Neutrophil (primary cell): ENCODE measurements around the gene BNC2.

ENCODE experiments used
- H3K27ac ChIP-seq: fragments of 200-600 bp; sonication (generic); 2 replicates; pipeline ENCODE4 v1.5.1; 2016; ENCODE audit warnings: mild to moderate bottlenecking, moderate library complexity
- H3K27me3 ChIP-seq: fragments of 200-600 bp; sonication (generic); 2 replicates; pipeline ENCODE4 v1.6.0; 2016; ENCODE audit warnings: mild to moderate bottlenecking
- H3K36me3 ChIP-seq: fragments of 200-600 bp; sonication (generic); 2 replicates; pipeline ENCODE4 v1.5.1; 2017
- H3K4me1 ChIP-seq, 2 experiments: fragments of 200-600 bp in 1 of 2; sonication (generic) in 1 of 2; 1 replicate in 1 of 2; 2 replicates in 1 of 2; pipeline versions ENCODE4 v1.5.1 to v1.6.1; 2013 to 2016; ENCODE audit warnings: low read depth in 1 of 2, low read length in 1 of 2, mild to moderate bottlenecking in 1 of 2, moderate library complexity in 1 of 2; ENCODE audit not compliant: control insufficient read depth in 1 of 2, insufficient read depth in 1 of 2
- H3K4me3 ChIP-seq, 2 experiments: fragments of 200-600 bp in 1 of 2; sonication (generic) in 1 of 2; 1 replicate in 1 of 2; 2 replicates in 1 of 2; pipeline ENCODE4 v1.5.1; 2013 to 2016; ENCODE audit warnings: low read depth in 1 of 2, low read length in 1 of 2, mild to moderate bottlenecking in 1 of 2, moderate library complexity in 1 of 2
- H3K9me3 ChIP-seq: fragments of 200-600 bp; sonication (generic); 2 replicates; pipeline ENCODE4 v1.5.1; 2016
- TF ChIP-seq, protein P1 (sequence below): fragments of 200-600 bp; sonication (generic); IDR thresholded peaks from 2 replicates; pipeline ENCODE4 v1.5.1; 2016; ENCODE audit warnings: antibody characterized with exemption

BNC2 gene

DNA sequence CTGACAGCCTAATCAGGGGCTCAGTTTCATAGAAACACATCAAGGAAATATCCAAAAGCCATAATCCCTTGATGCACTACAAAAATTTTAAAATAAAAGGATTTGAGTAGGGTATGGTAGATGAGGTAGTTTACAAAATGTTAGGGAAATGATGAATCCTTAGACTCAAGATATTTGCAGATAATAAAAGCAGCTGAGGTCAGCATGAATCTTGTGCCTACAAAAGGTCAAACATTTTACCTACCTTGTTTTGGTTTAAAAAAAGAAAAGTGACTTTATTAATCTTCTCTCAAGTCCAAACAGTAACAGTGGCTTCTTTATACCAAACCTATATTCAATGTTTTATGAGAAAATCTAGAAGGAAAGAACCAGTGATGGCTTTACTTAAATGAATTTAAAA, 135.5 kb downstream of the BNC2 start:
- Histone ChIP-seq H3K27ac (no peak overlapping the region), H3K4me3 (no peak overlapping the region), H3K27me3 (peaks cover 11% of the 10 kb centered on the region), H3K9me3 (no peaks in the 10 kb centered on the region), H3K36me3 (no peaks in the 10 kb centered on the region), H3K4me1 (no peaks in the 10 kb centered on the region)
- TF ChIP-seq, protein P1, sequence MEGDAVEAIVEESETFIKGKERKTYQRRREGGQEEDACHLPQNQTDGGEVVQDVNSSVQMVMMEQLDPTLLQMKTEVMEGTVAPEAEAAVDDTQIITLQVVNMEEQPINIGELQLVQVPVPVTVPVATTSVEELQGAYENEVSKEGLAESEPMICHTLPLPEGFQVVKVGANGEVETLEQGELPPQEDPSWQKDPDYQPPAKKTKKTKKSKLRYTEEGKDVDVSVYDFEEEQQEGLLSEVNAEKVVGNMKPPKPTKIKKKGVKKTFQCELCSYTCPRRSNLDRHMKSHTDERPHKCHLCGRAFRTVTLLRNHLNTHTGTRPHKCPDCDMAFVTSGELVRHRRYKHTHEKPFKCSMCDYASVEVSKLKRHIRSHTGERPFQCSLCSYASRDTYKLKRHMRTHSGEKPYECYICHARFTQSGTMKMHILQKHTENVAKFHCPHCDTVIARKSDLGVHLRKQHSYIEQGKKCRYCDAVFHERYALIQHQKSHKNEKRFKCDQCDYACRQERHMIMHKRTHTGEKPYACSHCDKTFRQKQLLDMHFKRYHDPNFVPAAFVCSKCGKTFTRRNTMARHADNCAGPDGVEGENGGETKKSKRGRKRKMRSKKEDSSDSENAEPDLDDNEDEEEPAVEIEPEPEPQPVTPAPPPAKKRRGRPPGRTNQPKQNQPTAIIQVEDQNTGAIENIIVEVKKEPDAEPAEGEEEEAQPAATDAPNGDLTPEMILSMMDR: no peak

DNA sequence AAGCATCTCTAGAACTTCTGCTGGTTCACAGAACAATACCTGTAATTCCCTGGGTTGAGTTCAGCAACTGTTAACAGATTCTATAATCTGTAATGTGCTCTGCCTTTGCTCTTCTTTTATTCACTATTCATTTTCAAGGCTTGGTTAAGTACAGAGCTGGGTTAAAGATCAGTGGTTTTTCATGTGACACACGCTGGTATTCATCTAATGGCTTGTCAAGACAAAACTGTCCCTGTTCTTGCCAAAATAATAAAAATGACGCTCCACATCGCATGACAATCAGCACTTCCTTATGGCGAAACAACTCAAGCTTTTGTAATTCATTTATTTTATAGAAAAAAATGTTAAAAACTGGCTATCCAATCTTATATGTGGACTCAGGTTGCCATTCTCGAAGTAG, 137.9 kb downstream of the BNC2 start:
- no peak overlapping the region for H3K4me3 ChIP-seq
- H3K27me3 ChIP-seq: peaks cover 35% of the 10 kb centered on the region
- TF ChIP-seq, protein P1: no peak
- H3K4me1 ChIP-seq: no peaks in the 10 kb centered on the region
- H3K27ac ChIP-seq: no peak overlapping the region
- H3K36me3 ChIP-seq: no peaks in the 10 kb centered on the region
- H3K9me3 ChIP-seq: no peaks in the 10 kb centered on the region

DNA sequence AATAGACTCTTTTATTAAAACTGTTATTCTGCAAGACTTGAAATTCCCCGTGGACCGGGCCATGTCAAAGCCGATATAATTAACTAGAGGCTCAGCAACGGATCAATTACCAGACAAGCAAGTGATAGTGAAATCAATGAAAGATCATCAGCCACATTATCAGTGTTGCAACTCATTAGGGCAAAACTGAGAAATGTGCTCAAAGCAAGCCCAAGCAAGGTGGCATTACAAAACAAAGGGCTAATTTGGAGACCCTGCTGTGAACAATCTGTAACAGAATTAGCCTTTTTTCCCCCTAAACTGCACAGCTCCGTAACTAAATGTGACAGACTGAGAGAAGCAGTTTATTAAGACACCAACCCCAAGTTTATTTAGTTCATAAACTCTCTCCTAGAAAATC, 140.3 kb downstream of the BNC2 start:
- H3K27me3 ChIP-seq: peaks cover 59% of the 10 kb centered on the region

DNA sequence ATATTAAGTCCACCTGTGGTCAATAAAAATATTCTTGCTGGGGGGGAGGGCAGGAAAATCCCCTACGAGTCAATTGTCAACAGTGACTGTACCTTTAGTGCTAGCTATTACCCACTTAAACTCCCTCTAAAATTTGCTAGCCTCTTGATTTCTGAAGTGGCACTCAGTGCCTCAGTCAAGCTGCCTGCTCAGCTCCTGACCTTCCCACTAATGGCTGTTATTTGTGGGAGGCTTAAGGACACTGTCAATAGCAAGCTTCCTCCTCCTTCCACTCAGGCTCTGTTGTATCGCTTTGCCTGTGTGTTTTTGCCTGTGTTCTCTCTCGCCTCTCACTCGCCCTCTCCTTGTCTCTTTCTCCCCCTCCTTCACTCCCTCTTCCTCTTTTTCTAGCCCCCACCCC, 140.8 kb downstream of the BNC2 start:
- no peak overlapping the region for H3K27ac ChIP-seq
- TF ChIP-seq, protein P1: no peak
- H3K4me1 ChIP-seq: peaks cover 0 to 7% of the 10 kb centered on the region in 2 experiments
- peaks cover 64% of the 10 kb centered on the region for H3K27me3 ChIP-seq
- H3K36me3 ChIP-seq: no peaks in the 10 kb centered on the region
- no peak overlapping the region for H3K4me3 ChIP-seq
- H3K9me3 ChIP-seq: no peaks in the 10 kb centered on the region

More for the DNA sequence above, 140.3 kb downstream of the BNC2 start:
- H3K36me3 ChIP-seq: no peaks in the 10 kb centered on the region
- H3K27ac ChIP-seq: no peak overlapping the region
- peaks cover 0 to 7% of the 10 kb centered on the region in 2 experiments for H3K4me1 ChIP-seq
- no peaks in the 10 kb centered on the region for H3K9me3 ChIP-seq
- TF ChIP-seq, protein P1: no peak
- no peak overlapping the region for H3K4me3 ChIP-seq

DNA sequence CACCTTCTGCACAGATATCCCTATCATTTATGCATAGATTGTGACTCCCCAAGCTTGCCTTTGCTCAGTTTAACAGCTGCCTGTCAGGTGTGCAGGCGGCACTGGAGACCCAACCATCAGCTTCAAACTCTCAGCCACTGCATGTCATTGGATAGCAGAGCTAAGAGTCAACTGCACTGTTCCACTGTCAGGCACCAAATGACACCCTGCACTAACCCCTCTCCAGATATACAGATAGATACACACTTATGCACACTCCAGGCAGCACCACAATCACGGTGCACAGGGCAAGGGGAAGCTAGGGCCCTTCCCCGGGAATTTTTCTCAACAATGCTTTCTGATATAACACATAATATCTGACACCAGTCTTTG, 142.3 kb downstream of the BNC2 start:
- H3K27ac ChIP-seq: no peak overlapping the region
- no peak overlapping the region for H3K4me3 ChIP-seq
- TF ChIP-seq, protein P1: no peak
- no peaks in the 10 kb centered on the region for H3K36me3 ChIP-seq
- no peaks in the 10 kb centered on the region for H3K9me3 ChIP-seq
- peaks cover 0 to 7% of the 10 kb centered on the region in 2 experiments for H3K4me1 ChIP-seq
- peaks cover 77% of the 10 kb centered on the region for H3K27me3 ChIP-seq
